ENCODE measurements around the gene AREL1.

Gene AREL1

DNA sequence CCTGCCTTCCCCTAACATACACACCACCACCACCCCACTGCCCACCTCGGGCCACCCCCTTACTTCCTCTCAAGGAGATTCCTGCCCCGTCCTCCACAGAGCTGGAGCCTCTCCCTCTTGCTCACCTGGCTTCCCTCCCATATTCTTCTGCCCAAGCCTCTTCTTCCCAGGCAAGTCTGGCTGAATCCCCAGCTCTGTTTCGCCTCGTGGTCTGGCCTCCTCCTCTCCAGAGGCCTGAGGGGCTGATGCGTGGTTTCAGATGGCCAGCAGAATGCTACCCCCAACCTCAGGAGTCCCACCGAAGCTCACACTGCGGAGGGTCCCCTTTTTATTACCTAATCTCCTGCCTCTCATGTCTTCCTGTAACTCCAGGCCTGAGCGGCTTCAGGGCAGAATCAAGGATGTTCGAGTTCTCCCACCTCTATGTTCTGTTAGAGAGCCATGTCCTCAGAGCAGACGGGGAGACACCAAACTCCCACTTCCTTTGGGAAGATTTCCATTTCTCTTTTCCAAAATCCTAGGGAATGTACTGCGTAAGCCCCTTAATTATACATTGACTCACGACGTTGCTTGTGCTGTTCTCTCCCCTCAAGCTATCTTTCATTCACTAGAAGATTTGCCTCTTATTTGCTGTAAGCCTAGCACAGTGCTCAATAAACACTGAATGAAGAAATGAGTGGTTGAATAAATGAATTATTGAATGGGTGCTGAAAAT is 67.0 kb downstream of the AREL1 start:
- in situ Hi-C loops (cut with MboI; ENCODE audit: low pct_unique_long_range_greater_than_20kb, low sequenced_read_pairs): no loop called here
- DNase-seq: no peak

DNA sequence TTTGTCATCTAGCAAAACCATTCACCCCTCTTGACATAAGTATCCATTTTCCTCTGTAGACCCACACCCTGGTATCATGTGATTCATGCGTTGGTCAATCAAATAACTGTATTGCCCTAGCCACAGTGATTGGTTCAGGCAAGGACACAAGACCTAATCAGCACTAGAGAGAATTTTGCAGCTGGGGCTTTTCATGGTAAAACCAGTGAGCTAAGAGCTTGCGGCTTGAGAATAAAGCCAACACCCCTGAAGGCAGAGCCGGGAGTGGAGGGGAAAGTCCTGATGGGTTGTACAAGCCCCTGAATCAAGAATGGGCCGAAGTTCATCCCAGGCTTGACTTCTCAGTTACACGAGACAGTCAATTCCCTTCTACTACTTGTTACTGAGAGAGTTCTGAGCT is 67.6 kb downstream of the AREL1 start:
- in situ Hi-C loops (cut with MboI; ENCODE audit: low pct_unique_long_range_greater_than_20kb, low sequenced_read_pairs): no loop called here
- no peak for DNase-seq

DNA sequence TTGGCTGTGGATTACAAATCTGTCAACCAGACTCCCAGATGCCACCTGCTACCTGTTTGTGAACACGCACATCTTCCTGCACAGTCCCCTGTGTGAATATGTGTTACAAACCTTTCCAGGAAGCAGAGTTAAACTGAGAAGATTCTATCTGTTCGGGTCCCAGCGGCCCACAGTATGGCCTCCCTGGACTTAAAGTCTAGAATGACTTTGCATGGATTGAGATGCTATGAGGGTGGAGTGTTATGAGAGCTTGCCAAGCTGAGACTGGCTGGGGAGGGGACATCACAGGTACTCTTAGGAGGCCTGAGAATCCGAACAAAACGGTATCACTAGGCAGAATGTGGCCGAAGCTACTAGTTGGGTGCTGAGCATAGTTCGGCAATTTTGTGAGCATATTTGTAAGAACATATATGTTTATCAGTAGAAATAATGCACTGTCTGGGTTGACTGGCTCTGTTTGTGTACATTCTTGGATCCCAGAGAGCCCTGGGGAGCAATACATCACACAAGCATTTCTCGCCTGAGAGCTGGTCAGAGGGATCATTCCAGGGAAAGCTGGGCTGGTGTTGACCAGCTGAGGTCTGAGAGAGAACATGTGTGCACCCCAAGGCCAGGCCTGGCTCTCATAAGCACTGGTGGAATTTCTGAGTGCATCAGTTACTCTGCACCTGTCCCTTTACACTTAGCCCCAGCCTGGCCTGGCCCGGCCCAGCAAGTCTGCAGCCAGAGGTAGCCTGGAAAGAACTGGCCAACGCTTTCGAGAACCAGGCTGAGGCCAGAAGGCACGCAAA is 71.1 kb downstream of the AREL1 start:
- no peak for DNase-seq
- in situ Hi-C loops (cut with MboI; ENCODE audit: low pct_unique_long_range_greater_than_20kb, low sequenced_read_pairs): no loop called here

DNA sequence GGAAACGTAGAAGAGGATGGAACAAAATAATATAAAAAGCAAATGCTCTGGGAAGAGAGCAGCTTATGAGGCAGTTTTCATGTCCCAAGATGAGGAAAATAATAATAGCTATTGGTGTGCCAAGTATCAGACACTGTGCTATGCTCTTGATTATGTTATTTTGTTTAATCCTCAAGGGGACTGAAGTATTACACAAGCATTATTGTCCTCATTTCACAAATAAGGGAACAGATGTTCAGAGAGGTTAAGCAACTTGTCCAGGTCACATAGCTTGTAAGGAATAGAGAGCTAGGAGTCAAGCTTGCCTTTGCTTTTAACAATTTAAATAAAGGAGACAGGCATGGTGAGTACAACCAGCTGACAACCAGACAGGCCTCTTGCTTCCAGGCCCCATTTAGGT is 73.9 kb downstream of the AREL1 start:
- in situ Hi-C loops (cut with MboI; ENCODE audit: low pct_unique_long_range_greater_than_20kb, low sequenced_read_pairs): no loop called here
- no peak for DNase-seq

DNA sequence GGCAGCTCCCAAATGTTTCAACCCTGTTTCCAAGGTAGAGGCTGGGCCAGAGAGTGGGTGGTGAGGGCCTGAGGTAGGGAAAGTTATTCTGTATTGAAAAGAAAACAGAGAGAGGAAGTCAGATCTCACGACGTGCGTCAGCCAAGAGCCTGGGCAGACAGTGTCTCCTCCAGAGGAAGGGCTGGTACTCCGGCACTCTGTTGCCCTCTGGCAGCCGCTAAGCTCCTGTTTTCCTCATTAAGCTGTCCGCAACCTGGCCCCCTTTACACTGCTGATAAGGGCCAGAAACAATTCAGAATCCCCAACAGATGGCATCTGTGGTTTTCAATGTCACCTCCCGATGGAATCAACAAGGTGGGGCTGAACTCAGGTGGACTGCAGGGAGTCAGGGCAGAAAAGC is 74.8 kb downstream of the AREL1 start:
- DNase-seq: no peak
- in situ Hi-C loops (cut with MboI; ENCODE audit: low pct_unique_long_range_greater_than_20kb, low sequenced_read_pairs): no loop called here

DNA sequence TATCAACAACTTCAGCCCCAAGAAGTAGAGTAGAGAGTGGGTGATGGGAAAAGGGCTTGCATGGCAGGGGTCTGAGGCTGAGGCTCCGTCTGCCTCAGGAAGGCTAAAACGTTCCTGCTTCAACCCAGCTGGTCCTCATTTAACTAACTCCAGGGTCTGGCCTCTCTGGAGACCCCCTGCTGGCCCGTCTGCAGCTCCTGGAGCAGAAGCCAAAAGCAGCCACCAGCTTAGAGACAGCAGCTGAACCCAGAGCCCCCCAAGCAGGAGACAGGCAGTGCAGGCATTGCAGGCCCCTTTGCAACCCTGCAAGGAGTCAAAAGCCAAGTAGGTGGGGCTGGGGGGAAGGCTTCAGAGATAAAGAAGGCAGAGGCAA is 75.7 kb downstream of the AREL1 start:
- in situ Hi-C loops (cut with MboI; ENCODE audit: low pct_unique_long_range_greater_than_20kb, low sequenced_read_pairs): no loop called here
- DNase-seq: no peak

DNA sequence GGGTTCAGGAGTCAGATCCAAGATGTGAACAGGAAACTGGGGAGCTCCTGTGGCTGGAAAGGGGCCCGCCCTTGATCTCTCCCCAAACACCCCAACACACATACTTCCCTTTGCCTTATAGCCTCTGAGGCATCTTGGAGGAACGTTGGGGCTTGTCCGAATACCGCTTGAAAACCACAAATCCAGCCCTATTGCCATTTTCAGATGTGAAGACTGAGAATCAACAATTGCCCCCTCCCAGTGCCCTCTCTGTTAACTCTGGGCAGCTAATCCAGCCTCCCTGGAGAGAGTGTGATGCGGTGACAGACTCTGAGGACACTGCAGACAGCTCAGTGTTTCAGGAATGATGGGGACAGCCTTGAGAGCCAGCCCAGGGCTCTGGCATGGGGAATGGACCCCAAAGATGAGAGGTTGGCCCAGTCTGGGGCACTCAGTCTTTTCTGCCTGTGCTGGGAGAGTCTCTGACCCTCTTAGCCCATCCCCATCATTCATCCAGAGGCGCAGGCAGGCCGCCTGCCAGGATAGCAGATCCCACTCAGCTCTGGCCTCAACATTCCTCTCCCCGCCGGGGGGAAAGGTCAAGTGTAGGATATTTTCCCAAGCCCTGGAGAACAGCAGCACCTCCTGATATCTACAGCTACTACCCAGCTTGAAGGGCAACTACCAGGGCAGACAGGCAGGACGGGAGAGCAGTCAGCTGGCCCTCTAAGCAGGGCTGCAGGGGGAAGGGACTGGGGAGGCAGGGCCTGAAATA is 76.3 kb downstream of the AREL1 start:
- in situ Hi-C loops (cut with MboI; ENCODE audit: low pct_unique_long_range_greater_than_20kb, low sequenced_read_pairs): no loop called here
- no peak for DNase-seq

DNA sequence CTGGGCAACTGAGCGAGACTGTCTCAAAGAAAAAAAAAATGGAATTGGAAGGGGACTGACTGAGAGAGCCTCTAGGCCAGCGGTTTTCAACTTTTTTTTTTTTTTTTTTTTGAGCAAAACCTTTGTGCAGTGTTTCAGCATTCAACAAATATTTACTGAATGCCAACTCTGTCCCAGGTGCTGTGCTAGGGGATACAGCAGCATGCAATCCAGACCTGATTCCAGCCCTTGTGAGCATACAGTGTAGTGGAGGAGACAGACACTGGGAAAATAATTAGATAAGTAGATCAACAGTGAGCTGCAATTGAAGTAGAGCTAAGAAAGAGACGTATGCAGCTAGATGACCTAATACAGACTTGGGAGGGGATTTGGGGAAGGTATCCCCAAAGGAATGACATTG is 77.0 kb downstream of the AREL1 start:
- in situ Hi-C loops (cut with MboI; ENCODE audit: low pct_unique_long_range_greater_than_20kb, low sequenced_read_pairs): no loop called here
- no peak for DNase-seq

DNA sequence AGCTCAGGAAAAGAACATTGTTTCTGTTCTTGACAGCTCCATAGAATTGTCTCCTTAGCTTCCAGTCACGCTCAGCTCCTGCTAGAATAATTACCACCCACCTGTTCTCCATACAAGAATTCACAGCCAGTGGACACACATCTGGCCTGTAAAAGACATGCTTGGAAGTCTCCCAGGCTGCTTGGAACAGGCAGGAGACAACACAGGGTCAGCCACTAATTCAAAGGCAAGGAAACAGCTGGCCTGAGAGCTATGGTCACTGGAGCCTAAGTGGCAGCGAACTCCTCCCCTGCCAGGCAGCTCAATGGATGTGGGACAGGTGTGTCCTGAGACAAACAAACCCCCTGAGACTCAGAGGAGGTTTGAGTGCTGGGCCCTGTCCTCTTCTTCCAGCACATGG is 77.9 kb downstream of the AREL1 start:
- in situ Hi-C loops (cut with MboI; ENCODE audit: low pct_unique_long_range_greater_than_20kb, low sequenced_read_pairs): no loop called here
- no peak for DNase-seq

DNA sequence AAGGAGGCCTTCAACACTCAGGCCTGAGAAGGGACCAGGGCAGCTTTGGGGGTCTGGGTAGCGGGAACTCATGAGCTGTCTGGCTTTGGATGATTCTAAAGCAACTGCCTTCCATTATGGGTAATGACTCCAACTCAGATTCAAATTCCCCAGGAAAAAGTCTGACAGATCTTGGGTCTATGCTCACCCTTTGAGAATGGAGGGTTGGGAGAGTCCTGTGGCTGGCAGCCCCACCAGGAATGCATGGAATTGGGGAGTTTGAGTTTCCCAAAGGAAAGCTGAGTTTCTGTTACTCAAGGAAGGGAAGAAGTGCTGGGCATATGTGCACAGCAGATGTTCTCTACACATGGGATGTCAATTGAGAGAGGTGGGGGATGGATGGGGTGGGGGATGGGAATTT is 78.4 kb downstream of the AREL1 start:
- in situ Hi-C loops (cut with MboI; ENCODE audit: low pct_unique_long_range_greater_than_20kb, low sequenced_read_pairs): no loop called here

DNA sequence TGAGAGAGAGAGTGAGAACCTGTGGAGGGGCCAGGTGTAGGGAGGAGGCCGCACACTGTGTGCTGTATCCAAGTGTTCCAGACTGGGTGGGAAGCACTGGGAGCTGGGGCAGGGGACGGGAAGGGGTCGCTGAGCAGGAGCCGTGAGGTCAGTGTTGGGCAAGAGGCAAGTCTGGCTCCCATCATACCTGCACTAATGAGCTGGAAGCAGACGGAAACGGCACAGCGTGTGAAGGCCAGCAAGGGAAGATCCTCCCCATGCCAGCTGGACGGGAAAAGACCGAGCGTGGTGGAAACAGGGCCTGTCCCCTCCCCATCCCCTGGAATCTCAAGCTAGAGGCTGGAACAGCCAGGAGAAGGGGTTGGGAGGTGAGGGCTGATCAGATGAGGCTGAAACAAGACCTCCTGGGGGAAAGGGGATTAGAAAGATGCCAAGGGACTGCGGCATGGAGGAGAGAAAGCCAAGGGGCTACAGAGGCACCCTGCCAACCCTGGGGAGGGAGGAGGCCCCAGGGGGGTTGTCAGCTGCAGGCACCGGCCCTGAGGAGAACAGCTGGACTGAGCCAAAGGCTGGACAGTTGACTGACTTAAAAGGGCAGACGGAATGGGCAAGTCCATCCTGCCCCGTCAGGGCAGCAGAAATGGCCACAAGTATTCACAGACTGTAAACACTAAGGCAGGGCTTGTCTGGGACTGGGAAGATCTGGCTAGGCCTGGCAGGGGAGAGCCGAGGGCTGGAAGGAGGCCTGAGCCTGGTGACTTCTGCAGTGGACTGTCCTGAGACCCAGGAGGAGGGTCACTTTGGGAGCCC is 81.8 kb downstream of the AREL1 start:
- in situ Hi-C loops (cut with MboI; ENCODE audit: low pct_unique_long_range_greater_than_20kb, low sequenced_read_pairs): no loop called here

More for the DNA sequence above, 78.4 kb downstream of the AREL1 start:
- DNase-seq: no peak

DNA sequence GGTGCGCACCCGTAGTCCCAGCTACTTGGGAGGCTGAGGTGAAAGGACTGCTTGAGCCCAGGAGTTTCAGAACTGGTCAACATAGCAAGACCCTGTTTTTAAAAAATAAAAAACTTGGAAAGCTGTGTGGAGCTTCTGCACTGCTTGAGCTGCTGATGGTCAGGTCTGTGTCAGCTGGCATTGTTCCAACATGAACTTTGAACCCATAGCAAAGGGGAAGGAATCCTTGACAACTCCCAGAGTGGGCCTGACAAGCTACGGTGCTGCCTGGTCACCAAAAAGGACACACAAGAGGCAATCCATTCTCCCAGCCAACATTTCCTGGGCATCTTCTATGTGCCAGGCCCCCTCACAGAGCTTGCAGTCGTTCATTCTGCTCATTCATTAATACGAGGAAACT is 84.5 kb downstream of the AREL1 start:
- DNase-seq: no peak
- in situ Hi-C loops (cut with MboI; ENCODE audit: low pct_unique_long_range_greater_than_20kb, low sequenced_read_pairs): no loop called here

More for the DNA sequence above, 81.8 kb downstream of the AREL1 start:
- DNase-seq: no peak

DNA sequence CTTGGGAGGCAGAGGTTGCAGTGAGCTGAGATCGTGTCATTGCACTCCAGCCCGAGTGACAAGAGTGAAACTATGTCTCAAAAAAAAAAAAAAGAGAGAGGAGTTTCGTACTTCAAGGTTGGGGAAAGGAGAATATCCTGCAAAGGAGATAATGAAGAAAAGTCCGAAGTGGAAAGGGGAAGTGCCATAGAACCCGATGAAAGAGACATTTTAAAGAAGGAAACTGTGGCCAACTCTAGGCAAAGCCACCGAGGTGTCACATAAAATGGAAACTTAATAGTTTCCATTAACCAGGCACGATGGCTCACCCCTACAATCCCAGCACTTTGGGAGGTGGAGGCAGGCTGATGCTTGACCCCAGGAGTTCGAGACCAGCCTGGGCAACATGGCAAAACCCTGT is 85.8 kb downstream of the AREL1 start:
- in situ Hi-C loops (cut with MboI; ENCODE audit: low pct_unique_long_range_greater_than_20kb, low sequenced_read_pairs): no loop called here
- DNase-seq: peak; percentile 93

DNA sequence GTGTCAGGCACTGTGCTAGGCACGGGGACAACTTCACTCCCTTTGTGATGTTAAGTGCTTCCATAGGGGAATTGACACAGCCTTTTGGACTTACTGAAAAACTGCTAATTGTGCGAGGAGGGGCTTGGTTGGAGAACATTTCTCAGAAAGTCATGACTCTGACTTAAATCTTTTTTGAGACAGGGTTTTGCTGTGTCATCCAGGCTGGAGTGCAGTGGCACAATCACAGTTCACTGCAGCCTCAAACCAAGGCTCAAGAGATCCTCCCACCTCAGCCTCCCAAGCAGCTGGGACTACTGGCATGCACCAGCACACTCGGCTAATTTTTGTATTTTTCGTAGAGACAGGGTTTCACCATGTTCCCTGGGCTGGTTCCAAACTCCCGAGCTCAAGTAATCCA is 90.6 kb downstream of the AREL1 start:
- no peak for DNase-seq
- in situ Hi-C loops (cut with MboI; ENCODE audit: low pct_unique_long_range_greater_than_20kb, low sequenced_read_pairs): loop anchor here (25.0 kb wide), 1 partner anchor 465 kb away; no protein-coding TSS in a partner anchor

DNA sequence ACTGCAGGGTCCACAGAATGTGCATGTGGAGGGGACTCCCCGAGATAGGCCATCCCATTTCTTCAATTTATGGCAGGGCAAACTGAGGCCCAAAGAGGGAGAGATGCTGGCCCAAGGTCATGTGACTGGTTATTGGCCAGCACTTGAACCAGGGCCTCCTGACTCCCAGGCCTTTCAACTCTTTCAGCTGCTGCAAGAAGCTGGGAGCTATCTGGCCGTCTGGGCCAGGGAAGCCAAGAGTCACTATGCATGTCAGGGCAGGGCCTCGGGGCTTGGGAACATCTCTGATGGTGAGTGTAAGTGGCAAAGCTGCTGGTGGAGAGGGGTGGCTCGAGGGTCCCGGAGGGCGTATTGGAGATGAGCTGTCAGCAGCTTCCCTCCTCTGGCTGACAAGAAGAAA is 91.3 kb downstream of the AREL1 start:
- no peak for DNase-seq
- in situ Hi-C loops (cut with MboI; ENCODE audit: low pct_unique_long_range_greater_than_20kb, low sequenced_read_pairs): loop anchor here (25.0 kb wide), 1 partner anchor 466 kb away; no protein-coding TSS in a partner anchor

DNA sequence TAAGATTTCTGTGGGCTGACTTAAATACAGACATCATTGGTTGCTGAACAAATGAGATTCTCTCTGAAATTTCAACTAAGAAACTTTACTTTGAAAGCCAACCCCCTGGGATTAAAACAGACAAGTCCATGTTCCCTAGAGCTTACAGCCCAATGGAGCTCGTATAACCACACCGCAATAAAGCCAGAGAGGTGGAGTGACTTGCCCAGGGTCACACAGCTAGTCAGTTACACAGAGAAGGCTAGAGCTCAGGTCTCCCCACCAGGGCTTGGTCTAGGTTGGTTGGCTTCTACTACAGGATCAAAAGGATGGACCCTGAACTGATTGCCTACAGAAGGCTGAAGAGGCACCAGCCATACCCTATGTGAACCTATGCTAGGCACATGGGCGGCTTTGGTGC is 92.0 kb downstream of the AREL1 start:
- in situ Hi-C loops (cut with MboI; ENCODE audit: low pct_unique_long_range_greater_than_20kb, low sequenced_read_pairs): loop anchor here (25.0 kb wide), 1 partner anchor 466 kb away; no protein-coding TSS in a partner anchor

DNA sequence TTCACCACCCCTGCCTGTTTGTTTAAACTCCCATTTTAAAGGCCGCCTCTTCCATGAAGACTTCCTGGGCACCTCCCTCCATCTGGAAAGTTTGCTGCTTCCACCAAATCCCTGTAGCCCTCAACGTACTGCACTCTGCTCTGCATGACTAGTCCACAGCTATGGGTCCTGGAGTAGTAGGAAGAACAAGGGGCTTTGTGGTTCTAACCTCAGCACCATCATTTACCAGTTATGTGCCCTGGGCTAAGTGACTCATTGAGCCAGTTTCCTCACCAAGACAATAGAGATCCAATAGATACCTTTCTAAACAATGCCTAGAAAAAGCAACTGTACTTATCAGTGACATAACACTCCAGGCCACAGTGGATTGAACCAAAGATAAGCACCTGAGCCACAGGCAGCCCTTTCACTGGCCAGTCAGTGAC is 92.4 kb downstream of the AREL1 start:
- peak; percentile 75 for DNase-seq
- in situ Hi-C loops (cut with MboI; ENCODE audit: low pct_unique_long_range_greater_than_20kb, low sequenced_read_pairs): loop anchor here (25.0 kb wide), 1 partner anchor 467 kb away; no protein-coding TSS in a partner anchor

More for the DNA sequence above, 92.0 kb downstream of the AREL1 start:
- no peak for DNase-seq

DNA sequence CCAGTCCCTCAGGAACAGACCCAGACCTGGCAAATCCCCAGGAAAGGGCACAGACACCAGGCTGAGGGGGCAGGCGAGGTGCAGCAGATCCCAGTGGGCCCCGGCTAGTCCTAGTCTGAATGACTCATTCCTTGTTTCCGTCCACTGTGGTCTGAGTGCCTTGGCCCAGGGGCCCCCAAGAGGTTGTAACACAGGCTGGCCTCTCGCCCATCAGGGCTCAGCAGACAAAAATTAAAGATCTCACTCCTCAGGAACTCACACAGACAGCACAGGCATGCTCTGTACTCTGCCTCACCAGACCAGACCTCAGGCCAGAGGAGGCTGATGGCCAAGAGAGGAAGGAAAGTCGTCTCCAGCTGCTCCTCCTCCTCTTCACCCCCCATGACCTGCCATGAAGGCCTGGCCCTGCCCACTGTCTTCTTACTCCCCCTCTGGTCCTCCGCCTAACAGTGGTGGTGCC is 93.2 kb downstream of the AREL1 start:
- DNase-seq: no peak
- in situ Hi-C loops (cut with MboI; ENCODE audit: low pct_unique_long_range_greater_than_20kb, low sequenced_read_pairs): loop anchor here (25.0 kb wide), 1 partner anchor 468 kb away; no protein-coding TSS in a partner anchor

All from KBM-7 (cell line).